Cardiac muscle cell (in vitro differentiated cells and primary cell): ENCODE measurements around the gene FXYD2. TPM values are rescaled to one million over a fixed set of nuclear protein-coding genes. Genes with fewer than 3 reads are reported as not detected.

Source experiments
- DNase-seq, 2 donors: peaks; one replicate each; pipeline versions ENCODE4 v3.0.0 to v3.0.0-alpha.2; 2010 to 2017; ENCODE audit warnings: low read depth in 1 of 2, low spot score in 1 of 2
- H3K27ac ChIP-seq: fragments of 200-600 bp; sonication (generic); 2 replicates; pipeline ENCODE4 v1.5.1; 2016
- H3K27me3 ChIP-seq: fragments of 200-600 bp; sonication (generic); 2 replicates; pipeline ENCODE4 v1.6.0; 2016; ENCODE audit warnings: control low read depth
- H3K36me3 ChIP-seq: fragments of 200-600 bp; sonication (generic); 2 replicates; pipeline ENCODE4 v1.5.1; 2016; ENCODE audit warnings: control low read depth
- H3K4me1 ChIP-seq: fragments of 200-600 bp; sonication (generic); 2 replicates; pipeline ENCODE4 v1.8.1; 2017; ENCODE audit warnings: low read depth, mild to moderate bottlenecking, mixed run types
- H3K4me3 ChIP-seq: fragments of 200-600 bp; sonication (generic); 2 replicates; pipeline ENCODE4 v1.5.1; 2016; ENCODE audit warnings: mild to moderate bottlenecking
- H3K9me3 ChIP-seq: fragments of 200-600 bp; sonication (generic); 2 replicates; pipeline ENCODE4 v1.5.1; 2017; ENCODE audit warnings: low read depth, mild to moderate bottlenecking, control low read depth
- CTCF ChIP-seq: IDR thresholded peaks from 2 replicates; pipeline ENCODE4 v1.5.1; 2012; ENCODE audit warnings: low read depth, mild to moderate bottlenecking, low read length
- polyA plus RNA-seq: library from polyadenylated mRNA; unstranded; fragments of >200 nt; fragmentation: Nextera tagmentation; extraction: Ambion mirVana; gene quantifications from 2 replicates; pipeline ENCODE4 v1.2.1, GENCODE V29; 2016
- total RNA-seq: library from RNA; depleted of rRNA; stranded (reverse); fragments of >200 nt; gene quantifications from 2 replicates; pipeline ENCODE4 v1.2.3, GENCODE V29; 2016

Gene FXYD2
- total and polyA plus RNA-seq, 2 experiments from 2014 or later = 2.3 to 2.4 TPM

- no peak for DNase-seq
- TF ChIP-seq CTCF = no peak
- no peak overlapping the region for H3K4me3 ChIP-seq
- H3K4me1 ChIP-seq = peaks cover 16% of the 10 kb centered on the region
- no peaks in the 10 kb centered on the region for H3K9me3 ChIP-seq
- no peaks in the 10 kb centered on the region for H3K27me3 ChIP-seq
- peak overlapping the region; percentile 25 for H3K27ac ChIP-seq
- no peaks in the 10 kb centered on the region for H3K36me3 ChIP-seq
Observed at GRCh38 chr11:117855186-117855845, 30.8 kb upstream of the FXYD2 start.

- no peak for TF ChIP-seq CTCF
- Histone ChIP-seq H3K36me3 (no peaks in the 10 kb centered on the region), H3K27me3 (no peaks in the 10 kb centered on the region), H3K9me3 (no peaks in the 10 kb centered on the region), H3K4me1 (peaks cover 16% of the 10 kb centered on the region), H3K27ac (no peak overlapping the region), H3K4me3 (no peak overlapping the region)
- no peak for DNase-seq
Observed at GRCh38 chr11:117852309-117852708, 27.8 kb upstream of the FXYD2 start.

GRCh38 chr11:117851852-117852251 lies 27.3 kb upstream of the FXYD2 start:
- DNase-seq = peak in 1 of 2 donors; percentile 50
- H3K4me1 ChIP-seq = peaks cover 16% of the 10 kb centered on the region
- no peaks in the 10 kb centered on the region for H3K36me3 ChIP-seq
- no peak overlapping the region for H3K4me3 ChIP-seq
- H3K9me3 ChIP-seq = no peaks in the 10 kb centered on the region
- H3K27me3 ChIP-seq = no peaks in the 10 kb centered on the region
- no peak for TF ChIP-seq CTCF
- no peak overlapping the region for H3K27ac ChIP-seq

- H3K4me3 ChIP-seq = no peak overlapping the region
- H3K27ac ChIP-seq = no peak overlapping the region
- no peaks in the 10 kb centered on the region for H3K9me3 ChIP-seq
- peaks cover 16% of the 10 kb centered on the region for H3K4me1 ChIP-seq
- no peak for TF ChIP-seq CTCF
- no peaks in the 10 kb centered on the region for H3K27me3 ChIP-seq
- peak in 1 of 2 donors; percentile 51 for DNase-seq
- no peaks in the 10 kb centered on the region for H3K36me3 ChIP-seq
Observed at GRCh38 chr11:117851106-117851505, 26.6 kb upstream of the FXYD2 start.

- H3K27ac ChIP-seq = no peak overlapping the region
- H3K4me1 ChIP-seq = peaks cover 12% of the 10 kb centered on the region
- H3K36me3 ChIP-seq = no peaks in the 10 kb centered on the region
- H3K9me3 ChIP-seq = no peaks in the 10 kb centered on the region
- no peak overlapping the region for H3K4me3 ChIP-seq
- no peak for DNase-seq
- TF ChIP-seq CTCF = no peak
- H3K27me3 ChIP-seq = no peaks in the 10 kb centered on the region
Observed at GRCh38 chr11:117849781-117850414, 25.4 kb upstream of the FXYD2 start.
